Measurements from ENCODE around the gene UBA3. TPM values are rescaled to one million over a fixed set of nuclear protein-coding genes. Genes with fewer than 3 reads are reported as not detected.

The UBA3 gene
- total RNA-seq, 1 experiment from 2014 or later: 41.1 TPM

GRCh38 chr3:69084326-69085167, 4.4 kb upstream of the UBA3 start, which contains the start of gene ARL6IP5:
ARL6IP5 (plus strand) TSS chr3:69084937; CDS start chr3:69085048, 111 bp downstream.
- Mint-ChIP-seq H3K4me1 (ENCODE audit: insufficient read depth, unreplicated experiment) (peaks cover 39% of the 10 kb centered on the region), H3K36me3 (ENCODE audit: insufficient read depth, unreplicated experiment) (peaks cover 17% of the 10 kb centered on the region), H3K4me3 (ENCODE audit: unreplicated experiment) (peak within 1 kb of the TSS; percentile 81), H3K9me3 (ENCODE audit: unreplicated experiment) (no peaks in the 10 kb centered on the region), H3K27me3 (ENCODE audit: insufficient read depth, unreplicated experiment) (no peaks in the 10 kb centered on the region), H3K27ac (ENCODE audit: low read depth, unreplicated experiment) (peak within 1 kb of the TSS; percentile 85)
- intact Hi-C loops (cut with micrococcal nuclease): loop anchor here (1.0 to 5.0 kb wide), 4 partner anchors 32 to 118 kb away; partner anchors contain the start of genes EOGT, LMOD3 and TMF1
- BruUV-seq (replicated peaks): no TSS peak
- CTCF ChIA-PET: interaction anchor here (0.5 to 1.2 kb wide), 5 partner anchors 13 to 83 kb away, joined by 3 to 4 read pairs (median 3); no protein-coding TSS in a partner anchor
- no peak for TF ChIP-seq CTCF (IDR thresholded peaks at IDR 0.05; ENCODE audit: unreplicated experiment)
- peak; percentile 92 for DNase-seq (ENCODE audit: unreplicated experiment)
- POLR2A ChIA-PET: interaction anchor here (0.6 to 18.0 kb wide), 22 partner anchors 10 to 580 kb away, joined by 3 to 371 read pairs (median 5); partner anchors contain the start of genes EOGT and TMF1

GRCh38 chr3:69082805-69083204, 2.6 kb upstream of the UBA3 start:
- CTCF ChIA-PET: interaction anchor here (0.5 to 1.7 kb wide), 2 partner anchors 70 to 580 kb away, joined by 3 to 5 read pairs; partner anchors contain the start of gene EOGT
- peak; percentile 58 for DNase-seq (ENCODE audit: unreplicated experiment)
- Mint-ChIP-seq H3K4me1 (ENCODE audit: insufficient read depth, unreplicated experiment) (peaks cover 39% of the 10 kb centered on the region), H3K9me3 (ENCODE audit: unreplicated experiment) (no peaks in the 10 kb centered on the region), H3K27me3 (ENCODE audit: insufficient read depth, unreplicated experiment) (no peaks in the 10 kb centered on the region), H3K36me3 (ENCODE audit: insufficient read depth, unreplicated experiment) (peaks cover 5% of the 10 kb centered on the region), H3K4me3 (ENCODE audit: unreplicated experiment) (peak overlapping the region; percentile 46), H3K27ac (ENCODE audit: low read depth, unreplicated experiment) (peak overlapping the region; percentile 85)
- POLR2A ChIA-PET: interaction anchor here (0.6 to 18.0 kb wide), 10 partner anchors 6 to 698 kb away, joined by 3 to 371 read pairs (median 5); partner anchors contain the start of genes EOGT and TMF1
- TF ChIP-seq CTCF (IDR thresholded peaks at IDR 0.05; ENCODE audit: unreplicated experiment): no peak
- no TSS peak for BruUV-seq (replicated peaks)
- intact Hi-C loops (cut with micrococcal nuclease): loop anchor here (5.0 kb wide), 1 partner anchor 119 kb away; no protein-coding TSS in a partner anchor

- POLR2A ChIA-PET: interaction anchor here (0.6 to 18.0 kb wide), 8 partner anchors 6 to 698 kb away, joined by 3 to 371 read pairs (median 4); partner anchors contain the start of genes EOGT and TMF1
- BruUV-seq (replicated peaks): no TSS peak
- Mint-ChIP-seq H3K27me3 (ENCODE audit: insufficient read depth, unreplicated experiment) (no peaks in the 10 kb centered on the region), H3K36me3 (ENCODE audit: insufficient read depth, unreplicated experiment) (peaks cover 5% of the 10 kb centered on the region), H3K4me3 (ENCODE audit: unreplicated experiment) (peak overlapping the region; percentile 46), H3K9me3 (ENCODE audit: unreplicated experiment) (no peaks in the 10 kb centered on the region), H3K4me1 (ENCODE audit: insufficient read depth, unreplicated experiment) (peaks cover 39% of the 10 kb centered on the region), H3K27ac (ENCODE audit: low read depth, unreplicated experiment) (peak overlapping the region; percentile 85)
- DNase-seq (ENCODE audit: unreplicated experiment): no peak
- TF ChIP-seq CTCF (IDR thresholded peaks at IDR 0.05; ENCODE audit: unreplicated experiment): no peak
- CTCF ChIA-PET: interaction anchor here (0.5 to 1.7 kb wide), 2 partner anchors 69 to 580 kb away, joined by 3 to 5 read pairs; partner anchors contain the start of gene EOGT
- intact Hi-C loops (cut with micrococcal nuclease): loop anchor here (5.0 kb wide), 1 partner anchor 120 kb away; no protein-coding TSS in a partner anchor
These were observed 2.2 kb upstream of the UBA3 start for GRCh38 chr3:69082361-69082760.

All from MCF 10A (cell line).